PFSK-1 (cell line): ENCODE results near the gene NHLRC4.

Source experiments
- POLR2AphosphoS5 ChIP-seq: IDR thresholded peaks from 2 replicates; pipeline ENCODE4 v1.6.1; 2012; ENCODE audit warnings: low read depth, mild to moderate bottlenecking, control low read depth, low read length, moderate library complexity
- REST ChIP-seq, 2 experiments: IDR thresholded peaks; 2 replicates each; pipeline versions ENCODE4 v1.6.1 to v1.8.0; 2011 to 2012; ENCODE audit warnings: low read depth in 2 of 2, low read length in 2 of 2, control low read depth in 1 of 2, inconsistent platforms in 1 of 2, mild to moderate bottlenecking in 1 of 2, moderate library complexity in 1 of 2; ENCODE audit not compliant: insufficient read depth in 1 of 2
- TAF1 ChIP-seq: IDR thresholded peaks from 2 replicates; pipeline ENCODE4 v1.6.1; 2012; ENCODE audit warnings: low read length, control low read depth, borderline replicate concordance; ENCODE audit not compliant: insufficient read depth

- TF ChIP-seq POLR2AphosphoS5 (no peak), REST (IDR thresholded peaks at IDR 0.05; ENCODE audit: insufficient read depth in 1 of 2, low read depth in 2 of 2, low read length in 2 of 2) (no peak), TAF1 (no peak)
Measured at GRCh38 chr16:520847-521246, 46.0 kb upstream of the NHLRC4 start.
